Right cardiac atrium (tissue), 5 donors: ENCODE results near the gene CCDC146. TPM values are rescaled to one million over a fixed set of nuclear protein-coding genes. Genes with fewer than 3 reads are reported as not detected.

Source experiments
- polyA plus RNA-seq: library from polyadenylated mRNA; stranded (reverse); fragments of 200-250 nt; gene quantifications from one replicate; pipeline ENCODE4 v1.2.3, GENCODE V29; 2013
- total RNA-seq, 4 donors: library from RNA; stranded (reverse); fragmentation: NEBNext Ultra II Directional; extraction: Animal tissue kit (Norgen Biotek cat#: 25700); gene quantifications; one replicate each; pipeline ENCODE4 v1.2.1, GENCODE V29; 2021
- donor health status: healthy with polysubstance abuse.
- donor health status: DM: no; HTN: yes; CAD: no.
- donor health status: DM: no; HTN: no; CAD: no.
- donor health status: DM: no; HTN: yes; CAD: no; lungs with severe emphysema.
- donor health status: DM: yes; HTN: yes; CAD: no.

The CCDC146 gene
- total and polyA plus RNA-seq, 5 donors = 6.0 to 11.4 (median 9.5) TPM

Other genes starting within 250 kb of the CCDC146 start
- gene SPDYE17, start 90.3 kb upstream of the CCDC146 start, total RNA-seq = not detected
- gene SPDYE17, start 90.3 kb upstream of the CCDC146 start, polyA plus RNA-seq = not detected
- gene SPDYE18, start 60.1 kb upstream of the CCDC146 start, total RNA-seq = 1 to 10 TPM in 1 of 4 donors, under 1 TPM in 3; 0.45 to 1.7 (median 0.58) TPM
- 0.52 TPM for gene SPDYE18, start 60.1 kb upstream of the CCDC146 start, polyA plus RNA-seq
- 10 to 100 TPM; 28.0 to 31.2 (median 29.8) TPM for gene FGL2, start 77.2 kb downstream of the CCDC146 start, total RNA-seq
- gene FGL2, start 77.2 kb downstream of the CCDC146 start, polyA plus RNA-seq = 8.3 TPM